HG02885 (cell line): ENCODE results near the gene MUC20.
"Not testable (repeated sequence)": the region's sequence is repeated elsewhere in the genome, so short reads cannot be mapped to it uniquely, and the experiment has no call there.

Source experiments
- ATAC-seq: cut with Tn5 transposase; IDR thresholded peaks from one replicate; pipeline ENCODE4 v1.9.1; 2021; ENCODE audit warnings: mild to moderate bottlenecking; ENCODE audit not compliant: unreplicated experiment, poor library complexity

MUC20 gene

DNA sequence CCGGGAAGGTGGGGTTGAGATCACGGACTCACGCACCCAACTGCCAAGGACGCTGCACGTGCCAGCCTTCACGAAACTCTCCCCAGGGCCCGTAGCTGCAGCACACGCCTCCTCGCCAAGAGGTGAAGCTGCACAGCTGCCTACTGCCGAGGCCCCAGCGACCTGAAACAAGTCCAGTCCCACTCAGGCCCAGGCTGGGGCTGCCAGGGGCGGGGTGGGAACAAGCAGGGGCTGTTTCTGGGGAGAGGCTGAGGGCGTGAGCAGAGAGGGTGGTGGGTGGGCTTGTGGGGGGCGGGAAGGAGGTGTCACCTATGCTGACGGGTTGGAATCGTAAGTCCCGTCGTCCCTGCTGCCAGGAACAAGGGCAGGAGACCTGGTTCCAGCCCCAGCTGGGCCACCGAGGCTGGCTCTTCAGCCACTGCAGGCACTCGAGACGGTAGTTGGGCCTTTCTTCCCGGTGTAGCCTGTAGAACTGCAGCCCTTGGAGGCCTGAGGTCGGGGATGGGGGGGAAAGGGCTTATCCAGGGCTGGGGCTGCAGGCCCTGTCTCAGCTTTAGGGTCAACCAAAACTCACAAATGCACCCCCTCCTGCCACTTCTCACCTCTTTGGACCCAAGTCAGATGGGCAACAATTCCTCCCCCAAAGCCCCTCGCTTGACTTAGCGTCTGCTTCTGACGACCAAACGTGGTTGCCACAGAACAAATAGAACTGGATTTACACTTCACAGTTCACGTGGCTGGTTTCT is 44.4 kb downstream of the MUC20 start:
- ATAC-seq = no peak

DNA sequence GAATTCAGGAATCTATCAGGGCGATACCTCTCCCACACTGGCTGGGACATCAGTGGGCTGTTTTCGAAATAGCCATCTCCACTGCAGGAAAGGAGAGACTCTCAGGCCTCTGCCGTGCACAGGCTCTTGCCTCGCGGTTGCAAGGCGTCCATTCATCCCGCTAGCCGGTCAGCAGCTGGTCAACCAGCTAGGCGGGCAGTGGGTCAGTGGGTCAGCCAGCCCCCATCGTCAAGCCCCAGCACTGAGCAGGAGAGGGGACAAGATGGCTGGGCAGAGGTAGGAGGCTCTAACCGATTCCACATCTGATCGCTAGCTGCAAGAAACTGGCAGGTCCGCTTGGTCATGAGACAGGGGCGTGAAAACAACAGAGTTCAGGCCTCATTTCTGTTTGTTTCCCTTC is 45.9 kb downstream of the MUC20 start:
- no peak for ATAC-seq

DNA sequence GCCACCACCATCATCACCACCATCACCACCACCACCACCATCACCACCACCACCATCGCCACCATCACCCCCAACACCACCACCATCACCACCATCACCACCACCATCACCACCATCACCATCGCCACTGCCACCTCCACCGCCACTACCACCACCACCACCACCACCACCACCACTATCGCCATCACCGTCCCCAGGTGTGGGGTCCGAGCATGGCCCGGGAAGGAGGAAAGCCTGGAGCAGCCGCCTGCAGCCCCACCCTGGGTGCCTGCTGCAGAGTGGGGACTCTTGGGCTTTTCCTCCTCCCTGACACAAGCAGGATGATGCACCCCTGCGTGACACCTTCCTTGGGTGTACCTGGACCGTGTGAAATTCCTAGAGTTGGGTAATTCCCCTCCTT is 47.0 kb downstream of the MUC20 start:
- no peak for ATAC-seq

DNA sequence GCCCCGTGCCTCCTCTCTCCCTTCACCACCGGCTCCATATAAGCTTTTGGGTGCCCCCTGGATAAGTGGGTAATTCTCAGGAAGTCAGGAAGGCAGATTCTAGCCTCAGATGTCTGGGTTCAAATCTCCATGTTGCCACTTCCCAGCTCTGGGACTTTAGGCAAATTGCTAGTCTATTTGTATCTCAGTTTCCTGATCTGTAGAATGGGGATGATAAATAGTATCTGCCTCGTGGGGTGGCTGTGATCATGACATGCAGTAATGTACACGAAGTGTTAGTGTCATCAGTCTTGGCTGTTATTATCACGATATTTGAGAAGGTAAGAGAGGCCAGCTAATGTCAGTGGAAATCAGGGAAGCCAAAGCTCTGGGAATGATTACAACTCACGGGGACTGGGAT is 47.6 kb downstream of the MUC20 start:
- no peak for ATAC-seq

DNA sequence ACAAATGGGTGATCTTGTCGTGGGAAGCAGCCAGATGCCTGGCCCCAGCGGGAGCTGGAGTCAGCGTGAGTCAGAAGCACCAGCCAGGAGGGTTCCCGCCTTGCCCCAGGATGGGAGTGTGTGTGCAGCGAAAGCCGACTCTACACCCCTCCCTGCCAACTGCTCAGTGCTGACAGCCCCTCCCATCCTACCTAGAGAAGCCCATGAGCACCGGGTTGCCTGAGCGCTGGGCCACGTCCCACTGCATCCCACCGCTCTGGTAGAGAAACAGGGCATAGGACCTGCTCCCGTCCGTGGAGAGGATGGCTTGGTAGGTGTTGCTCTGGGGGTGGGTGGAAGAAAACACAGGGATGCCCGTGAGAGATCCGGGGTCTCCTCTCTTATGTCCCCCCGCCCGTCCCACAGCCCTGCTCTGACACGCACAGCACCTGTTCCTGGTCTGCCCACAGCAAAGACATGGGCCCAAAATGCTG is 48.1 kb downstream of the MUC20 start:
- no peak for ATAC-seq

DNA sequence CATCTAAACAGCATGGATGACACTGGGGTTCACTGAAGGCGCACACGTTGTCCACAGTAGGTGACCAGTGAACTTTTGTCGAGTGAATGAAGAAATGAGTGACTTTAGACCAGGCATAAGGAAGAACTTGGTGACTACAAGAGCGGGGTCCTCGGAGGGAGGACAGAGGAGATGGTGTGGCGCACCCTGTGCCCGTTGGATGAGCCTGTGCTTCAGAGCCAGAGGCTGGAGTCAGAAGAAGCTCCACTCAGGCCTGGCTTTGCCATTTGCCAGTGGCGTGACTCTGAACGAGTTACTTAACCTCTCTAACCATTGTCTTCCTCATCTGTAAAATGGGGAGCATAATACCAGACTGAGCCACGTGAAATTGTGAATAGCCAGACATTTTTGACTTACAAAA is 48.8 kb downstream of the MUC20 start:
- no peak for ATAC-seq

DNA sequence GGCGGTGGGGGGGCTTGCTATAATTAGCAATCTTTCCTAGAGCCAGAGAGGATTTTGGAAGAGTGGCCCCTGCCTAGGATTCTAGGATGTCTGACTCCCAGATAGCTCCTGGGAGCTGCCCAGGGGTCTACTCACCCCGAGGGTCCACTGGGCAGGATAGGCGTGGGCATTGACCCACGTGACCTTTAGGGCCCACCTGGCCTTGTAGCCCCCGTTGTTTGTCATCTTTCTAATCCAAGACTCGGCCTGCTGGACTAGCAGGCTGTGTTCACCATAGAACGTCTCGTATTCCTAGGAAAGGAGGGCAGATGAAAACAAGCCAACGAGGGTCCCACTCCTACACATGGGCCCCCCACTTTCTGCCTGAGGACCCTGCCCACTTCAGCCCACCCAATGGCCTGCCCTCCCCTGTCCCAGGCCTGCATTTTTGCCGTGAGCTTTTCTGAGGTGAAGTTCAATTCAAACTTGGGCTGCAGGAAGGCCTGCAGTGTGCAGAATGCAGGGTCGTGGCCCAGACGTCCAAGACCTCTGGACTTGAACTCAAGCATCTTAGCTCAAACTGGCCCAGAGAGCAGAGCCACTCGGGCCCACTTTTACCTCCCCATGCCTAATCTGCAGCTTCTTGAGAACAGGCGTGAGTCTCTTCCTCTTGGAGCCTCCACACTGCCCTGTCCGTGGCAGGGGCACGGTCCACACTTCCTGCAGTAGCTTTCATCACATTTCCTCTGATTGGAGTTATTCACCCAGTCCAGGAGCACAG is 49.5 kb downstream of the MUC20 start:
- ATAC-seq = no peak

DNA sequence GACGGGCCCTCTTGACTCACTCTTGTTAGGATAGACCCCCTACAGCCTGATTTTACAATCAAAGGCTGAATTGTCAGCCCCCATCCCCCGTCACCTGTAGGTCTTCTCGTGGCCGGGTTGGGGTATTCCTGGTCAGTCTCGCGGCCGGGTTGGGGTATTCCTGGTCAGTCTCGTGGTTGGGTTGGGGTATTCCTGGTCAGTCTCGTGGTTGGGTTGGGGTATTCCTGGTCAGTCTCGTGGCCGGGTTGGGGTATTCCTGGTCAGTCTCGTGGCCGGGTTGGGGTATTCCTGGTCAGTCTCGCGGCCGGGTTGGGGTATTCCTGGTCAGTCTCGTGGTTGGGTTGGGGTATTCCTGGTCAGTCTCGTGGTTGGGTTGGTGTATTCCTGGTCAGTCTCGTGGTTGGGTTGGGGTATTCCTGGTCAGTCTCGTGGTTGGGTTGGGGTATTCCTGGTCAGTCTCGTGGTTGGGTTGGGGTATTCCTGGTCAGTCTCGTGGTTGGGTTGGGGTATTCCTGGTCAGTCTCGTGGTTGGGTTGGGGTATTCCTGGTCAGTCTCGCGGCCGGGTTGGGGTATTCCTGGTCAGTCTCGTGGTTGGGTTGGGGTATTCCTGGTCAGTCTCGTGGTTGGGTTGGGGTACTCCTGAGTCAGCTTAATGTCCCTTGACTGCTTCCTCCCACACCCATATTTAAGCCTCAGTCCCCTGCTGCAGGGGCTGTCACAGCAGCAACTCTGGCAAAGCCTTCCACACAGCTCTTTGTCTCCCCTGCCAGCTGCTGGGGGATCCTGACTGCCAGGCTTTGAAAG is 50.3 kb downstream of the MUC20 start:
- ATAC-seq = not testable (repeated sequence)

DNA sequence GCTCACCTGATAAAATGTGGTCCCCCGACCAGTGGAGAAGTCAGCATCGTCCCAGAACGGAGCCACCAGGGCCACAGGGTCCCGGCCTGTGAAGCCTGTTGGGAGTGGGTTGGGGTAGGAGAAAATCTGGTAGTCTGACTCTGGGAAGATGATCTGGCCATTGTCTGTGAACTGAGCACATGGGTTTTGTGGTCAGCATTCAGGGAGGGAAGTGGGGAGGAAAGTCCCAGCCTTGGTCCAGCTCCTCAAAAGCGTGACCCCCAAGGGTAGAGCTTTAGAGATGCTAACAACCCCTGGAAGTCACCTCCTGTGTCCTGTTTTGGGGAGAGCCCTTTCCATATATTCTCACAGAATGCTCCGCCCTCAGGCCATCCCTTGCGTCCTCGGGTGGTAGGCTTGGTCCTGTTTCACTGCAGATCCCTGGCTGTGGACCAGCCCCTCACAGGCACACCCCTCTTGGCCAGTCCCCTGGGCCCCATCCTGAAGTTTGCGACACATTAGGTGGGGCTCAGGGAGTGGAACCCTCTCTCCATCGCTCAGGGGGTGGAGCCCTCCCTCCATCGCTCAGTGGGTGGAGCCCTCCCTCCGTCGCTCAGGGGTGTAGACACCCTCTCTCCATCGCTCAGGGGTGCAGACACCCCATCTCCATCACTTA is 51.0 kb downstream of the MUC20 start:
- no peak for ATAC-seq

DNA sequence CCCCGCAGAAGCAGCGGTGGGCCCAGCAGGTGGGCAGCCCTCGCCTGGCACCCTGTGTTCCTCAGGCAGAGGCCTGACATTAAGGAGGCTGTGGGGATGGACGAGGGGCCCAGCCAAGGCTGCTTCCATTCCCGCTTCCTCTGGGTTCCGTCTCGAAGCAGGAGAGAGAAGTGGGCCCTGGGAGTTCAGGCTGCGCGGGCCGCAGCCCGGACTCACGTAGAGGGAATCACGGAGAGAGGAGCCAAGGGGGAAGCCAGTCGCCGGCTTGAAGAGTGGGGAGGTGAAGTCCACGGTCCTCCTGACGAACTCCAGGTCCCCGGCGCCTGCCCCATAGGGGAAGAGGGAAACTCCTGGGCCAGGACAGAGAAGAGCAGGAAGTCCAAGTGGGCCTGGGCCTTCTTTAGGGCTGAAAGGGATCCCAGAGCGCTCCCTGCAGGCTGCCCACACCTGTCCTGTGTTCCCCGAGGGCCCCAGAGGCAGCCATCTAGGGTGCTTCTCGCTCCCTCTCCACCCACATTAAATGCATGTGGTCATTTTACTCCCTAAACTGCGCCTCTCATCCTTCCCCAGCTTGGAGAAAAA is 53.3 kb downstream of the MUC20 start:
- ATAC-seq = no peak

DNA sequence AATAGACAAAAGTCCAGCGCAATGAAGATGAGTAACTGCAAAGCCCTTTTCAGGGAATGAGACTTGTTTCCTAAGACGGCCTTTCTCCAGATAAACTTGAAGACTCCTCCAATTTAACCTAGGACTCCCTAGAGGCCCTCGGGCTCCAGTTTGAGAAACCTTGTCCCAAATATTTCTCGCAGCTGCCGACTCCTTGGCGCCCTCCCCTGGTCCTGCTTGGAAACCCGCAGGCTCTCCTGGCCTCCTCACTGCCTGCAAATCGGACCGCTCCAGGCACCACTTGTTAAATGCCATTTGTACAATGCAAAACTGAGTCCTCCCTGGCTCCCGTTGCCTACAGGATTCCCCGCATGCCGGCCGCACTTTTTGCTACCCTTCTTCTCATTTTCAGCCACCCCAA is 54.1 kb downstream of the MUC20 start:
- no peak for ATAC-seq

DNA sequence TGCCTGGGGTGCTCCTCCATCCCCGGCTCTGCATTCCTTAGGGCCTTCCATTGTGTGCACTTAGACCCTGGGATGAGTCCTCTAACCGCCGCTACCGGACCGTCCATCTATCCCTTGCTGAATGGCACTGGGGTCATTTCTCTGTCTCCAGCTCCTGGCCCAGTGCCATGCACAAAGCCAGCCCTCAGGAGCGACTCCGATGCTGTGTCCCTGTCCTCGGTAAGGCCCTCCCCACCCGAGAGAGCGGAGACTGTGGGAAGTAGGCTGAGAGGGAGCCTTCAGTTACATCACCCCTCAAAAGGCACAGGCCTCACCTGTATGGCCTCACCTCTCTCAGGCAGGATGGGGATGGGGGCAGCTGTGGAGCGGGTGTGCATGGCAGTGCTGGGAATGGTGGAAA is 57.2 kb downstream of the MUC20 start:
- ATAC-seq = no peak

DNA sequence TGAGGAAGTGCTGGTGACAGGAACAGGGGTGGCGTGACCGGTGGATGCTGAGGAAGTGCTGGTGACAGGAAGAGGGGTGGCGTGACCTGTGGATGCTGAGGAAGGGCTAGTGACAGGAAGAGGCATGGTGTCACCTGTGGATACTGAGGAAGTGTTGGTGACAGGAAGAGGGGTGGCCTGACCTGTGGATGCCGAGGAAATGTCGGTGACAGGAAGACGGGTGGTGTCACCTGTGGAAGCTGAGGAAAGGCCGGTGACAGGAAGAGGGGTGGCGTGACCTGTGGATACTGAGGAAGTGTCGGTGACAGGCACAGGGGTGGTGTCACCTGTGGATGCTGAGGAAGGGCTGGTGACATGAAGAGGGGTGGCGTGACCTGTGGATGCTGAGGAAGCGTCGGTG is 60.5 kb downstream of the MUC20 start:
- ATAC-seq = not testable (repeated sequence)
